ENCODE data around the gene FMN1.
"Not testable (repeated sequence)": the region's sequence is repeated elsewhere in the genome, so short reads cannot be mapped to it uniquely, and the experiment has no call there.

Gene FMN1

DNA sequence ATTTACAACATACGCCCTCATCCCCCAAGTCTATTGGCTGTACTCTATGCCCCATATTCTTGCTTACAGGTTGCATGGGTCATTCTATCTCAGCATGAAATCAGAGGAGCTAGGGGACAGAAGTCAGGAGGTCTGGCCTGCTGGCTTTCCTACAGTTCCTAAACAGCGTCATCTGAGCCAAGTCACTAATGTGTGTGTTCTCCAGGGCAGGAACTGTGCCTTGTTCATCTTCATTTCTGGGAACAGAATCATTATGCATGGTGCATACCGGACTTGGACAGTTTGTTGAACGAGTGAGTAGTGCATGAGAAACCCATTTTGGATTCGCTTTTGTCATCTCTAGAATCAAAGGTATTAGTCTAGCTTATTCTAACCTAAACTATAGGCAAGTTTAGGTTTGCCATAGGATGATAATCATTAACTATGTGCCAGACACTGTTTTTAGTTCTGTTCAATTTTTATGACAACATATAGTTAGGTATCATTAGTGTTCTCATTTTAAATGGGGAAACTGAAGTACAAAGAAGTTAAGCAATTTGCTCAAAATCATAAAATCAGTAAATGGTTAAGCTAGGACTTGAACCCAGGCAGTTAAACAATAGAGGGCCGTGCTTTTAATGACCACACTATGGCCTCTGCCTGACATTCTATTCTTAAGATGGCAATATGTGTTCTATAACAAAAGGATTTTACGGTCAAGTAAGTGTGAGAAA is 105.2 kb downstream of the FMN1 start:
- no peak for DNase-seq

DNA sequence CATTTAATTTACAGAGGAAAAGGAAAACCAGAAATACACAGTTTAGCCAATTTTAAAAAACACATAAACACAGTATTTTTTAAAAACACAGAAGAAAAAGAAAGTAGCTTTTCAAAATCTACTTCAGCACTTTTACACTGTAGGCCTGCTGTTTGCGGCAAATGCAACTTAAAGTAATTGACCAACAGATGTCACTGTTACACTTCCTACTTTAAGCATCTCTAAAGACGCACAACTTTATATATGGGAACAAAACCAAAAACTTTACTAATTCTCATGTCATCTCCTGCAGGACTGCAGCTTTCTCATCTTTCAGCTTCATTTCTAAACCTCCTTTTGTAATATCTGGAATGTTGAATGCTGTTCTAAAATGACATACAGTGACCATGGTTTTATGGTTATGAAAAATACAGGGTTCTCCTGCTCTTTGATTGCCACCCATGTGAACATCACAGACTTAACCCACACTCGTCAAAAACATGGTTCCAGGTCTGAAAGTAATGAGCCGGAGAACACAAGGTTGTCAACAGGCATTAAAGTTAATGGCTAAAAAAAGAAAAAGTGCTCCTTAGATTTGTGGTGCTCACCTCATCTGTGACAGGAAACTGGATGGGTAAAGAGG is 107.9 kb downstream of the FMN1 start:
- peak; percentile 13 to 38 for DNase-seq

DNA sequence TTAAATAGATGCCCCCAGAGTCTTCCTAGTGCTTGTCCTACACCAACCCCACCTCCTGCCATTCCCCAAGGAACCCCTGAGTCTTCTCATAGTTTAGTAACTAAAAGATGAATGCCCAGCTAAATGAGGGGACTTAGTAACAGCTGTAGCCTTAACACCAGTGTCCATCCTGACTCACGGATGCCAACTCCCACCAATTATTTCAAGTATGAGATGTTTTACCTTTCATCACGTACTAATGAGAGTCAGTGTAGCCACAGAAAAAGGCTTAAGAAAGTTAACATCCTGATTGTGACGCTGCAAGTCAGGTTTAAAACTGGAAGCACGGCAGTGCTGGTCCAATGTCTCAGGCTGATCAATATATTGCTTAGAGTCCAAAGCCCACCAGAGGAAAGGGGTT is 109.9 kb downstream of the FMN1 start:
- DNase-seq, result no peak

DNA sequence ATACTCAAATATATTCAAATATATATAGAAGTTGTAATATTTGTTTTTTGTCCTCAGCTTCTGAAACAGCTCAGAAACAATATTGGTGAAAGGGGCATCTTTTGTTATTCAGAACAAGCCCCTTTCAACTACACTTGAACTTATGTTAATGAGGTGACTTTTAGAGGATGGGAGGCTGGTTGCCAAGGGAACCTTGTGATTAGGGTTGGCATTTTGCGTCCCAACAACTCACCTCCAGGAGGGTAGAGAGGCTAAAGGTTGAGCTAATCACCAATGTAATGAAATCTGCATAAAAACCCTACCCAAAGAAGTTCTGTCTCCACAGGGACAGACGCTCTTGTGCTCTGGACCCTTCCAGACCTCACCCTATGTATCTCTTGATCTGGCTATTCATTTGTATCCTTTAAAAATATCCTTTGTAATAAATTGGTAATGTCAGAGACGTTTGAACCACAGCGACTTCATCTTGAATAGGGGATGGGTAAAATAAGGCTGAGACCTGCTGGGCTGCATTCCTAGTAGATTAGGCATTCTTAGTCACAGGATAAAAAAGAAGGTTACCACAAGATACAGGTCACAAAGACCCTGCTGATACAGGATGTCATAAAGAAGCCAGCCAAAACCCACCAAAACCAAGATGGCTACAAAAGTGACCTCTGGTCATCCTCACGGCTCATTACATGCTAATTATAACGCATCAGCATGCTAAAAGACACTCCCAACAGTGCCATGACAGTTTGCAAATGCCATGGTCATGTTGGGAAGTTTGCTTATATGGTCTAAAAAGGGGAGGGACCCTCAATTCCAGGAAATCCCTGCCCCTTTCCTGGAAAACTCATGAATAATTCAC is 111.1 kb downstream of the FMN1 start:
- DNase-seq, result no peak

DNA sequence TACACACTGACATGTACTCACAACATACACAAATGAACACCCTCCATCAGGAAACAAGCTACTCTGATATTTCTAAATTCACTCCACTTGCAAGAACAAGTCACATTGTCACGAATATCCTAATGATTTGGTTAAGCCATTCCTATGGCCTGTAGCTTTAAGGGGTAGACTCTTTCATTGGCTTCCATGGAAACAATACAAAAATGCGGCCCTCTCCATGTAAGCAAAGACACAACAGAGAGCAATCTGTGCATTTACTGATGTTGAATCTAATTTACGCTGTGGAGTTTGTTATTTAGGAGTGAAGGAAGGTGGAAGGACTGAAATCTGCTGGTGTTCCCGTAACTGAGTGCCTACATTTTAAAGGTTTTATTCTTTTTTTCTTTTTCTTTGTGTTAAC is 114.5 kb downstream of the FMN1 start:
- no peak for DNase-seq

DNA sequence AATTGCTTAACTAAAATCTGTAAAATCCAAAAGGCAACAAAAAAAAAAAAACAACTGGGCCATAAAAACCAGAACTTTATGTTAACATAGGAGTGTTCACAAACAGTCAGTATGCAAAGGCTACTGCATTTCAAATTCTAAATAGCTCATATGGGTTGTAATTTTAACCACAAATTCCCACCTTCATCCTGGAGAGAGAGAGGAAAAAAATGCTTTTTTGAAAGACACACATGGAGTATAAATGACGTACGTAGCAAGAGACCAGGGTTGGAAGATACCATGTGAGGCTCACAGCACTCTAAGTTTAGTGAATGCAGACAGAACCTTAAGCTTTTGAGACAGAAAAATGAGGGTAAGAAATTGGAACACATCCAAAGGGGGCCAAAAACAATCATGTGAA is 115.9 kb downstream of the FMN1 start:
- DNase-seq, result no peak

DNA sequence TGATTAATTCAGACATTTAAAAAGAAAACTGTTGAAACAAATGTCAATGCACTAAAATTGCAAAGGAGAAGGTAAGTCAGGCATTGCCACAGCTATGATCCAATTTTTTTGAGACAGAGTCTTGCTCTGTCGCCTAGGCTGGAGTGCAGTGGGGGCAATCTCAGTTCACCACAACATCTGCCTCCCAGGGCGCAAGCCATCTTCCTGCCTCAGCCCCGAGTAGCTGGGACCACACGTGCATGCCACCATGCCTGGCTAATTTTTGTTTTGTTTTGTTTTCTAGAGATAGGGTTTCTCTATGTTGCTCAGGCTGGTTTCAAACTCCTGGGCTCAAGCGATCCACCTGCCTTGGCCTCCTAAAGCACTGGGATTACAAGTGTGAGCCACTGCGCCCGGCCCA is 117.6 kb downstream of the FMN1 start:
- DNase-seq, result no peak

DNA sequence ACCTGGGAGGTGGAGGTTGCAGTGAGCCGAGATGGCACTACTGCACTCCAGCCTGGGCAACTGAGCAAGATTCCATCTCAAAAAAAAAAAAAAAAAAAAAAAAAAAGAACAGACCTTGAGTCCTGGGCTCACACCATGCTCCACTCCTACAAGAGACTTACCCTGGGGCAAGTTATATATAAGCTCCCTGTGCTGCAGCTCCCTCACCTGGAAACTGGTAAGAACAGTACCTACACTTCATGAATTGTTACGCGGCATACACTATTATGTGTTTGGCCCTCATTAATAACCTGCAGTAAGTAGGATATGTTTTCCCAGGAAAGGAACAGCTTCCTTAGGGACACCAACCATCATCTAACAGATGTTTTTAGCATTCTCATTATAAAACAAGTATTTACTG is 119.6 kb downstream of the FMN1 start:
- DNase-seq, result peak; percentile 24 to 32

DNA sequence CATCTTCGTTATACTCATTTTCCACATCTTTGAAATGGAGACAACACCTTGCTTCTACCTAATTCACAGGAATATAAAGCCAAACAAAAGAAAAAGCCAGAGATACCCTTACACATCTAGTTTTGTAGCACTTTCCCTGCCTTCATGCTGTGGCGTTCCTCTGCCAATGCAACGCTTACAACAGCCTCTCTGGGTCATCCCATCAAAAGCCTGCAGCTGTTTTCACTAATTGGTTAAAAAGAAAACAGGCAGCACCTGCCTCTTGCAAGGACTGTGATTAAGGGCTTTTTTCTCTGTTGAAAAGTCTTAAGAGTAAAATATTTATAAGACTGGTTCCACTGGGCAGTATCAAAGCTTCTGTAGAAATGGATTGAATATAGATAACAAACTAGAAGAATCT is 120.3 kb downstream of the FMN1 start:
- DNase-seq, result peak in 1 of 2 experiments; percentile 7

DNA sequence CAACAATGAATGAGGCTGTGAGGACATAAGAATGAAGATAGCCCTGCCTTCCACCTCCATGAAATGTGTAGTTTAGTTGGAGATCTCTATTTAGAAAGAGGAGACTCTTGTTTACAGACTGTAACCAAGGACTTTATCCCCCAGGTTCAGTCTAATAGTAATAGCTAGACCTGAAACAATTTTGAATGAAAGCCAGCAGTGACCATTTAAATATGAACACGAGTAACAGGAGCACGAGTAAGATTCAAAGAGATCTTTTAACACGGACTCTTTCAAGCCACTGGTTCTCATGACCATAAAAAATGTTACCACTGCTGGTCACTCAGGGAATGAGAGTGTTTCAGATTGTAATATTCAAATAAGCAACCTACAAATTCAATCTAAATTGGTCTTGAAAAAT is 123.1 kb downstream of the FMN1 start:
- DNase-seq, result no peak

DNA sequence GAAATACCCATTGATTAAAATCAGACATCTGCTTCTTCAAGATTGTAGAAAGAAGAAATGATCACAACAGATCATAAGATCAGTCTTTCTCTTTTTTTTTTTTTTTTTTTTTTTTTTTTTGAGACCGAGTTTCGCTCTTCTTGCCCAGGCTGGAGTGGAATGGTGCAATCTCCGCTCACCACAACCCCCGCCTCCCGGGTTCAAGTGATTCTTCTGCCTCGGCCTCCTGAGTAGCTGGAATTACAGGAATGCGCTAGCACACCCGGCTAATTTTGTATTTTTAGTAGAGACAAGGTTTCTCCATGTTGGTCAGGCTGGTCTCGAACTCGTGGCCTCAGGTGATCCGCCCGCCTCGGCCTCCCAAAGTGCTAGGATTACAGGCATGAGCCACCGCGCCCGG is 124.6 kb downstream of the FMN1 start:
- DNase-seq, result not testable (repeated sequence)

DNA sequence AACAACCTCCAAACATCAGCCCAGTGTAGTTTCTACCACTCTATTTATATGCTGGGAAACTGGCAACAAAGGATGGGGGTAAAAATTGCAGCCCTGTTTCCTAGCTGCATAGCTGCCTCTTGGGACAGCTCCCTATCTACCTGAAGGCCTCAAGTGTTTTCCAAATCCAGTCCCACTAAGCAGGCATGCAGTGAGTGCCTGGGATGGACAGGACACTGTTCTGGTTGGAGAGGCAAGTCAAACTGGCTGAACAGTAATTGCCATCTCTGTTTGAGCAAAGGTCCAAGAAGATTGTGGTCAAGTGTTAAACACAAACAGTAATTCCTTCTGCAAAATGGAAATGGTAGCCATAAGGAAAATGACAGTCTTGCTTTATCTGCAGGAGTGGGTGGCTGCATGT is 125.4 kb downstream of the FMN1 start:
- DNase-seq, result no peak

DNA sequence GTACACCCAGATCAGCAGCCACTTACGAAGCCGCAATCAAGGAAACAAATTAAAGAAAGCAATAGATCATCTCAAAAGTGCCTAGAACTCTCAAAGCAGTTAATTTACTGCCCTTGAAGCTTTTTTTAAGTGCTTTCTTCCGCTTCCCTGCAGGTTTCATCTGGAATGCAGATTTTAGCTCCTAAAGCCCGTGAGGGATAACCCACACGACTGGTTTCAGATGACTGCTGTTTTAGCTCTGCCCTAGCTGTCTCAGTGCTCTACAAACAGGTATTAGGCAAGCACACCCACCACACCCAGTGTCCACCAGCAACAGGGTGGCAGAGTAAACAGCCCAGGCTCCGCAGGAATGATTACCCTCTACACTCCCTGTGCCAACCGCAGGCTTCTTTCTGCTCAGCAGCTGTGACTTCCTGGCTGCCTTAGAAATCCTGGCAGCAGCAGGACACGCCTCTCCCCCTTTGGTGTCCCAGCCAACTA is 126.0 kb downstream of the FMN1 start:
- DNase-seq, result peak; percentile 43 to 71

DNA sequence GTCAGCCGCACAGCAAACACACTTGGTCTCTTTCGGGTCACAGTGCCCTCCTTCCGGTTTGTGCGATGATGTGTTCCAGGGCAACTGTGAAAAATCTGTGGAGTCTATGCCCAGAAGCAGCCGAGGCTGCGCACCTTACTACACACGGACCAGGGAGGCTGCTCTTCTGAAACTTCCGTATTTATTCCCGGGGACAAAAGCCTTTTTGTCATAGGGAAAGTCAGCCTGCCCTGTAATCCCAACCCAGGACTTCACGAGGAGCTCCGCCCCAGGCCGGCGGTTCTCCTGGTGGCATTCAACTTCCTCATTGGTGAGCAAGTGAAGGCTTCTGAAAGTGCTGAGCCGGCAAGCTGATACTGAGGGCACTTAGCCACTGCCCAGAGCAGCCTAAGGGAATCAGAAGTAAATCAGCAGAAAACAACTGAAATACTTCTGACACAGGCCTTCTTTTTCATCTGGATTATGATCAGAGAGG is 126.5 kb downstream of the FMN1 start:
- DNase-seq, result peak; percentile 62 to 63

DNA sequence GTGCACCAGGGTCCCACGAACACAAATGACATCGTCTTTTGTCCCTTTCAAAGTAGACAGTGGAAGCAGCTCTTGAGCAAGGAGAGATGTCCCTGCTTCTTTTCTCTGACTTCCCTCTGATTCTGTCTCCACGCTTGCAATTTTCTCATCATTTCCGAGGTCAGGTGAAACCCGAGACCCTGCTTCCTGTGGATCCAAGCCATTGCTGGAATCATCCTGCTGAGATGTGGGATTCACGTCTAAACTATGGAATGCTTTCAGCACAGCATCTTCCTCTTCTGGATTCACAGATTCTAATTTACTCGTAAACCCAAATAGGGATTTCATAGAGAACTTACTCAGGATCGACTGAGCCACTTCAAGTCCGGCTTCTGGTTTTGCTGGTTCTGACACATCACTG is 127.1 kb downstream of the FMN1 start:
- DNase-seq, result peak in 1 of 2 experiments; percentile 16

DNA sequence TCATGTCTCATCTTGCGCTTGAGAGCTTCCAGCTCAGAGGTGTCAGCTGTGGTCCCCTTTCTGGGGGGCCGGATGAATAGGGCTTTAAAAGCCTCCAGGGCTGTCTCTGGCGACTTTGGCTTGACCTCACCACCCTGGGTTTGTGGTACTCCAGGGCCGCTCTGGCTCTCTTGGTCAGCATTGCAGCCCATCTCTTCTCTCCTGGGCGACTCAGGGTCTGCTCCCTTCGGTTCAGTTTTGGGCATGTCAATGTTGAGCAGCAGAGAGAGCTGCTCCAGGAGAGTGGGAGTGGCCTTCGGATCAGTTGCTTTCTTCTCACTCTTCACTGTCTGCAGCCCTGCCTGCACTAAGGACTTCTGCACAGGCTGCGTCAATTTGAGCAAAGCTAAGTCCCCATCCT is 127.9 kb downstream of the FMN1 start:
- peak; percentile 21 to 26 for DNase-seq

DNA sequence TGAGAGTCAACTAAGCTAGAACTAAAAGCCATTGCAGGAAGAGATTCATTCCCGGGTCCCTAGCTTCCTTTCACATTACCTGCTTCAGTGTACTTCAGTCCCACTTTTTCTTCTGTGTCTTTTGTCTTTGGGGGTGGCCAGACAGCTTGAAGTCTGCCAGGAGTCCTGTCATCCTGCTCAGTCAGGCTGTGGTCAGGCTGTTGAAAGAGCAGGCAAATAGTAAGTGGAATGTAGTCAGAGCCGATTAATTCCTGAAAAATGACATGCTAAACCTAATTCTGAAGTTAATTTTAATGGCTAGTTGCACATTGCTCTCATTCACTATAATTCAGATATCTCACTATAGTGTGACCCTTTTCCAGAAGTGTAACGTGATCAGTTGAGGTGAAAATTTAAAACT is 129.6 kb downstream of the FMN1 start:
- no peak for DNase-seq

DNA sequence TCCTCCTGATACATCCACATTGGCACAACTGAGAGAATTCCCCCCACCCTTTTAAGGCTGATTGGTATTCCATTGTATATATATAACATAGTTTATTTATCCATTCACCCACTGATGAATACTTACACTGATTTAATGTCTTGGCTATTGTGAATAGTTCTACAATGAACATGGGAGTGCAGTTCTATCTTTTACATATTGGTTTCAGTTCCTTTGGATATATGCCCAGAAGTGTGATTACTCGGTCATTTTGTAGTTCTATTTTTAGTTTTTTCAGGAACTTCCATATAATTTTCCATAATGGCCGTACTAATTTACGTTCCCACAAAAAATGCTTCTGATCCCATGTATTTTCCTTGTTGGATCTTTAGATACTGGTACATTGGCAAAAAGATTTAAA is 135.3 kb downstream of the FMN1 start:
- no peak for DNase-seq

DNA sequence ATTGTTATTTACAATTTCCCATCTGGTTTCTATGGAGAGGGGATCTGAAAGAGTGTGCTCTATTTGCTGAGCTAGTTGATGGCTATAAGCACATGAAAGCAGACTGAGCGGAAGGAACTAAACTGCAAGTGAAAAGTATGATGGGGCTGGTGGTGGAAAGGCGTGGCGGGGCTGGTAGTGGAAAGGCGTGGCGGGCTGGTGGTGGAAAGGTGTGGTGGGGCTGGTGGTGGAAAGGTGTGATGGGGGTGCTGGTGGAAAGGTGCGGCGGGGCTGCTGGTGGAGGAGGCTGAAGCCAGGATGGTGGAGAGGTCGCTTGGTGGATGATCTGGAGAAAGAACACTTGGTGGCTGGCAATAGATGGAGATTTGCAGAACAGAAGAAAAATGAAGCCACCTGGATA is 136.7 kb downstream of the FMN1 start:
- DNase-seq, result no peak

DNA sequence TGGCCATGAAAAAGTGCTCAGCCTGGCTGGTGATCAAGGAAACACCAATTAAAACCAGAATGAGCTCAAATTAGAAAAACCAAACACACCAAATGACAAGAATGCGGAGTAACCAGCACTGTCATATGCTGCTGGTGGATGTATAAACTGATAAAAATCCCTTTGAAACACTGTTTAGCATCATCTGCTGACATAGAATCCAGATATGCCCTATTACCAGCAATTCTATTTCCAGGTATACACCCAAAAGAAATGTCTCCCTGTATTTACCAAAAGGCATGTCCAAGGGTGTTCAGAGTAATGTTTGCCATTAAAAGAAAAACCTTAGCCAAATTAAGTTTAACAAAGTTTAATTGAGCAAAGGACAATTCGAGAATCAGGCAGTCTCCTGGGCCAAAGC is 138.6 kb downstream of the FMN1 start:
- DNase-seq, result no peak

DNA sequence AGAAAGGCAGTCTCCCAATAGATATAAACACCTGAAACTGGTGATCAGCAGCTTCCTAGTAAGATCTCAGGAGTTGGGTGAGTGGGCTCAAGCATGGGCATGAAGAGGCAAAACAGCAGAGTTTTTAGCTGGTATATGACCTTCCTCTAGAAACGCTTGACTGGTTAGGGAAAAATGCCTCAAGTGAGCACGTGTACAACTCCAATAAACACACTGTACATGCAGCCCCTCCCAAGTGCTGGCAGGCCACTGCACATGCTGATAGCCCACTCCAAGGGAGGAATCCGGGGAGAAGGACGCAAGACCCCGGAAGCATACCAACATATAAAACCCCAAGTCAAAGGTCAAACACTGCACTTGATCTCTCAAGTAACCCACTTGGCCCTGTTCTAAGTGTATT is 143.0 kb downstream of the FMN1 start:
- DNase-seq, result no peak

DNA sequence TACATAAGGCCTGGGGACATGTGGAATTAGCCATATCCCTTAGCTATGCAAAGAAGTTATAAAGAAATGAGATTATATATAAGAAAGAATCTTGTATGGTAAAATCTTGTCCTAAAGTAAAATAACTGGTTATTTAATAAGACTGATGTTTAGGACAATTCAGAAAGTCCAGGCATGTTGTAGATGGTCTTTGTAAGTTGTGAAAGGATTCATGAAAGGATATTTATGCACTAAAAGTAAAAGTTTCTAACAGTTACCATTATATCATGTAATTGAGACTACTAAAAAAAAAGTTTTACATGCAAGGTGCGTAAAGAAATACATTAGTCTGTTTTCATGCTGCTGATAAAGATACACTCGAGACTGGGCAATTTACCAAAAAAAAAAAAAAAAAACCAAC is 146.3 kb downstream of the FMN1 start:
- no peak for DNase-seq

DNA sequence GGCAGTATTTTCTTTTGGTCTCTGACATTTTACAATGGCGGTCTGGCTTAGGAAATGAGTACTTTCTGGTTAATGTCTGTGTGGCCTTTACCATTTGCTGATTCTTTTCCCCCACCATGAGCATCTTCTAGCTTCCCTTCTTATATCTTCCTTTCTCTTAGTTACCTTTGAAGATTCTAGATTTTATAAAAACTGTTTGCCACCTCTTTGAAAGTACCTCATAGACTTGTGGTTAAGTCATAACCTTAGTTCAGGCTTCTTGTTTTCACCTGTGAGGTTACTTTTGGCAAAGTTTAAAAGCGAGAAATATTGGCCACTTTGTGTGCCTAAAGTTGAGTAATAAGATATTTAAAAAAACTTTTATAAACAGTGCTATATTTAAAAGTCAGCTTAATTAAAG is 147.4 kb downstream of the FMN1 start:
- DNase-seq, result no peak

DNA sequence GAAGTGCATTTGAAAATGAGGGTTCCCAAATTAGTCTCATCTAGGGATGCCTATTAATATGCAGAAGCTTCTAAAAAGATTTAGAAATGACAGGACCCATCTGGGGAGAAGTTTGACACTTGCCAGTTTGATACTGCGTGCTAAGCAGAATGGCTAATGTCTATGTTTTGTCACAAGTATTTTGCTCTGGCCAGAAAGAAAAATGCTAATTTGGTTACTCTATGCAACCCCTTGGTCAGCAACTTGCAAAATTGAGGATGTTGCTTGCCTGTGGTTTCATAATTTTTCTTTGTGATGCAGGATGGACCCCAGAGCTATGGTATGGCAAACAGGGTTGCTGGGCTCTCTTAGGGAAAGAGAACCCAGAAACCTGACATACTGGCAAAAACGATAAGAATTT is 148.2 kb downstream of the FMN1 start:
- DNase-seq, result no peak
